HEK293 (cell line): ENCODE measurements around the gene OPCML.

Experiments
- CTCF ChIA-PET: fragments of 350-600 bp; formaldehyde crosslinking; extraction: SDS; loops from one replicate; lab custom pipeline; 2021; ENCODE audit warnings: antibody characterized with exemption; lab: Yijun Ruan, JAX
- POLR2A ChIA-PET: fragments of 300-600 bp; formaldehyde crosslinking; extraction: SDS; loops from one replicate; lab custom pipeline; 2020; ENCODE audit warnings: antibody characterized with exemption, inconsistent platforms; lab: Yijun Ruan, JAX
- H3K27ac ChIP-seq: fragments of 200-500 bp; sonication (Bioruptor generic); 2 replicates; pipeline ENCODE4 v1.5.1; 2014; ENCODE audit warnings: low read depth, low read length, control low read depth, inconsistent platforms; ENCODE audit errors: extremely low read depth
- H3K36me3 ChIP-seq, 2 experiments: fragments of 200-500 bp in 1 of 2; sonication (Bioruptor generic) in 1 of 2; 1 replicate in 1 of 2; 2 replicates in 1 of 2; pipeline ENCODE4 v1.5.1; 2014 to 2017; ENCODE audit warnings: inconsistent platforms in 2 of 2, low read length in 2 of 2; ENCODE audit not compliant: control insufficient read depth in 2 of 2, insufficient read depth in 1 of 2
- H3K4me1 ChIP-seq: fragments of 200-500 bp; sonication (Bioruptor generic); 2 replicates; pipeline ENCODE4 v1.5.1; 2014; ENCODE audit warnings: mild to moderate bottlenecking, low read length, inconsistent platforms; ENCODE audit not compliant: control insufficient read depth, insufficient read depth
- H3K4me3 ChIP-seq: 2 replicates; pipeline ENCODE4 v1.5.1; 2011; ENCODE audit warnings: low read depth, mild to moderate bottlenecking, control low read depth, low read length, moderate library complexity
- H3K9me3 ChIP-seq: fragments of 200-500 bp; sonication (Bioruptor generic); 2 replicates; pipeline ENCODE4 v1.5.1; 2014; ENCODE audit warnings: low read depth, low read length, inconsistent platforms; ENCODE audit not compliant: control insufficient read depth, insufficient read depth
- GLI4 ChIP-seq: fragments of 450-650 bp; formaldehyde crosslinking; IDR thresholded peaks from 2 replicates; pipeline ENCODE4 v1.5.1; 2016; ENCODE audit warnings: missing biosample characterization, missing genetic modification characterization
- ZNF140 ChIP-seq: fragments of 450-650 bp; formaldehyde crosslinking; IDR thresholded peaks from 2 replicates; pipeline ENCODE4 v1.5.1; 2016; ENCODE audit warnings: missing biosample characterization, missing genetic modification characterization
- ZNF23 ChIP-seq: fragments of 450-650 bp; formaldehyde crosslinking; IDR thresholded peaks from 2 replicates; pipeline ENCODE4 v1.5.1; 2016; ENCODE audit warnings: missing biosample characterization, missing genetic modification characterization, borderline replicate concordance
- ZNF266 ChIP-seq: fragments of 450-650 bp; formaldehyde crosslinking; IDR thresholded peaks from 2 replicates; pipeline ENCODE4 v1.5.1; 2016; ENCODE audit warnings: missing biosample characterization, missing genetic modification characterization, low read depth
- ZNF366 ChIP-seq: fragments of 450-650 bp; formaldehyde crosslinking; conservative IDR thresholded peaks from 2 replicates; pipeline ENCODE4 v1.5.1; 2016; ENCODE audit warnings: missing biosample characterization, missing genetic modification characterization
- ZNF391 ChIP-seq: fragments of 450-650 bp; formaldehyde crosslinking; IDR thresholded peaks from 2 replicates; pipeline ENCODE4 v1.5.1; 2016; ENCODE audit warnings: low read depth, missing biosample characterization, missing genetic modification characterization, borderline replicate concordance
- ZNF433 ChIP-seq: fragments of 450-650 bp; formaldehyde crosslinking; IDR thresholded peaks from 2 replicates; pipeline ENCODE4 v1.5.1; 2016; ENCODE audit warnings: missing biosample characterization, missing genetic modification characterization, low read depth
- ZNF560 ChIP-seq: fragments of 450-650 bp; formaldehyde crosslinking; IDR thresholded peaks from 2 replicates; pipeline ENCODE4 v1.5.1; 2017; ENCODE audit warnings: missing biosample characterization, missing genetic modification characterization, borderline replicate concordance
- TF ChIP-seq, protein P1 (sequence below): fragments of 450-650 bp; formaldehyde crosslinking; IDR thresholded peaks from 2 replicates; pipeline ENCODE4 v1.5.1; 2016; ENCODE audit warnings: missing biosample characterization, missing genetic modification characterization, borderline replicate concordance
- TF ChIP-seq, protein P2 (sequence below): fragments of 450-650 bp; formaldehyde crosslinking; IDR thresholded peaks from 2 replicates; pipeline ENCODE4 v1.5.1; 2017; ENCODE audit warnings: missing biosample characterization, missing genetic modification characterization
- TF ChIP-seq, protein P3 (sequence below): fragments of 450-650 bp; formaldehyde crosslinking; IDR thresholded peaks from 2 replicates; pipeline ENCODE4 v1.5.1; 2016; ENCODE audit warnings: missing biosample characterization, missing genetic modification characterization
- TF ChIP-seq, protein P4 (sequence below): fragments of 450-650 bp; formaldehyde crosslinking; IDR thresholded peaks from 2 replicates; pipeline ENCODE4 v1.5.1; 2016; ENCODE audit warnings: missing biosample characterization, missing genetic modification characterization
- TF ChIP-seq, protein P5 (sequence below): fragments of 450-650 bp; formaldehyde crosslinking; IDR thresholded peaks from 2 replicates; pipeline ENCODE4 v1.5.1; 2017; ENCODE audit warnings: missing biosample characterization, missing genetic modification characterization
- TF ChIP-seq, protein P6 (sequence below): fragments of 450-650 bp; formaldehyde crosslinking; IDR thresholded peaks from 2 replicates; pipeline ENCODE4 v1.5.1; 2017; ENCODE audit warnings: missing biosample characterization, missing genetic modification characterization
- TF ChIP-seq, protein P7 (sequence below): fragments of 450-650 bp; formaldehyde crosslinking; IDR thresholded peaks from 2 replicates; pipeline ENCODE4 v1.5.1; 2016; ENCODE audit warnings: missing biosample characterization, missing genetic modification characterization
- TF ChIP-seq, protein P8 (sequence below): fragments of 450-650 bp; formaldehyde crosslinking; IDR thresholded peaks from 2 replicates; pipeline ENCODE4 v1.5.1; 2016; ENCODE audit warnings: missing biosample characterization, missing genetic modification characterization

Gene OPCML

DNA sequence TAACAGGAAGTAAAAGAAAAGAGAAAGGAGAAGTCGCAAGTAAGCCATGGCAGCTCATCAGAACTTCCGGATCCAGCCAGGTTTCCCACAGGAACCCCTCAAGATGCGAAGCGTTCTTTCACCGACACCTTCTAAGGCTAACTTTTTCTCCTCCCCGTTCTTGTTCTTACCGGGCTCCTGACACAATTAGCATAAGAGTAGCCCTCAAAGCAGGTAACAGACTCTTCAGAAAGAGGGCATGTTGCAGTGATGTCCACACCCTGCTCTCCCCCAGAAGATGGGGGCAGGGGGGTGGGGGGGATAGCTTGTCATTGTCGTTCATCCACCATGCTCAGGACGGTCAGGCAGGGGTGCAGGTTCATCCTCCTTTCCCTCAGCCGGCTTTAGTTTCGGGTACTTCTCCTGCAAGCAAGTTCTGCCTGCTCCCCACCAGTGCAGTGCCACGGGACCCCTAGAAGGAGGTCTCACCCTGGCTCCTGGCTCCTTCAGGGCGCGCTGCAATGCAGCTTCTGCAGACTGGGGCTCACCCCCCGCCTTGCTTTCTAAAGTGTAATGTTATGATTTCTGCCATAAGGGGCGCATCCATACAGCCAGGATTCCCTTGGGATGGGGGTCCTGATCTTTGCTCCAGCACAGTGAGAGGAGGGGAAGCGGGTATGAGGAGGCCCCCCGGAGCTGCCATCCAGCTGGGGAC lies 2.3 kb downstream of the OPCML start (continued):
- TF ChIP-seq, protein P1, sequence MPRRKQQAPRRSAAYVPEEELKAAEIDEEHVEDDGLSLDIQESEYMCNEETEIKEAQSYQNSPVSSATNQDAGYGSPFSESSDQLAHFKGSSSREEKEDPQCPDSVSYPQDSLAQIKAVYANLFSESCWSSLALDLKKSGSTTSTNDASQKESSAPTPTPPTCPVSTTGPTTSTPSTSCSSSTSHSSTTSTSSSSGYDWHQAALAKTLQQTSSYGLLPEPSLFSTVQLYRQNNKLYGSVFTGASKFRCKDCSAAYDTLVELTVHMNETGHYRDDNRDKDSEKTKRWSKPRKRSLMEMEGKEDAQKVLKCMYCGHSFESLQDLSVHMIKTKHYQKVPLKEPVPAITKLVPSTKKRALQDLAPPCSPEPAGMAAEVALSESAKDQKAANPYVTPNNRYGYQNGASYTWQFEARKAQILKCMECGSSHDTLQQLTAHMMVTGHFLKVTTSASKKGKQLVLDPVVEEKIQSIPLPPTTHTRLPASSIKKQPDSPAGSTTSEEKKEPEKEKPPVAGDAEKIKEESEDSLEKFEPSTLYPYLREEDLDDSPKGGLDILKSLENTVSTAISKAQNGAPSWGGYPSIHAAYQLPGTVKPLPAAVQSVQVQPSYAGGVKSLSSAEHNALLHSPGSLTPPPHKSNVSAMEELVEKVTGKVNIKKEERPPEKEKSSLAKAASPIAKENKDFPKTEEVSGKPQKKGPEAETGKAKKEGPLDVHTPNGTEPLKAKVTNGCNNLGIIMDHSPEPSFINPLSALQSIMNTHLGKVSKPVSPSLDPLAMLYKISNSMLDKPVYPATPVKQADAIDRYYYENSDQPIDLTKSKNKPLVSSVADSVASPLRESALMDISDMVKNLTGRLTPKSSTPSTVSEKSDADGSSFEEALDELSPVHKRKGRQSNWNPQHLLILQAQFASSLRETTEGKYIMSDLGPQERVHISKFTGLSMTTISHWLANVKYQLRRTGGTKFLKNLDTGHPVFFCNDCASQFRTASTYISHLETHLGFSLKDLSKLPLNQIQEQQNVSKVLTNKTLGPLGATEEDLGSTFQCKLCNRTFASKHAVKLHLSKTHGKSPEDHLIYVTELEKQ (tag by site-specific recombination), result no peak
- TF ChIP-seq, protein P2, sequence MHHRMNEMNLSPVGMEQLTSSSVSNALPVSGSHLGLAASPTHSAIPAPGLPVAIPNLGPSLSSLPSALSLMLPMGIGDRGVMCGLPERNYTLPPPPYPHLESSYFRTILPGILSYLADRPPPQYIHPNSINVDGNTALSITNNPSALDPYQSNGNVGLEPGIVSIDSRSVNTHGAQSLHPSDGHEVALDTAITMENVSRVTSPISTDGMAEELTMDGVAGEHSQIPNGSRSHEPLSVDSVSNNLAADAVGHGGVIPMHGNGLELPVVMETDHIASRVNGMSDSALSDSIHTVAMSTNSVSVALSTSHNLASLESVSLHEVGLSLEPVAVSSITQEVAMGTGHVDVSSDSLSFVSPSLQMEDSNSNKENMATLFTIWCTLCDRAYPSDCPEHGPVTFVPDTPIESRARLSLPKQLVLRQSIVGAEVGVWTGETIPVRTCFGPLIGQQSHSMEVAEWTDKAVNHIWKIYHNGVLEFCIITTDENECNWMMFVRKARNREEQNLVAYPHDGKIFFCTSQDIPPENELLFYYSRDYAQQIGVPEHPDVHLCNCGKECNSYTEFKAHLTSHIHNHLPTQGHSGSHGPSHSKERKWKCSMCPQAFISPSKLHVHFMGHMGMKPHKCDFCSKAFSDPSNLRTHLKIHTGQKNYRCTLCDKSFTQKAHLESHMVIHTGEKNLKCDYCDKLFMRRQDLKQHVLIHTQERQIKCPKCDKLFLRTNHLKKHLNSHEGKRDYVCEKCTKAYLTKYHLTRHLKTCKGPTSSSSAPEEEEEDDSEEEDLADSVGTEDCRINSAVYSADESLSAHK (tag by site-specific recombination), result no peak

DNA sequence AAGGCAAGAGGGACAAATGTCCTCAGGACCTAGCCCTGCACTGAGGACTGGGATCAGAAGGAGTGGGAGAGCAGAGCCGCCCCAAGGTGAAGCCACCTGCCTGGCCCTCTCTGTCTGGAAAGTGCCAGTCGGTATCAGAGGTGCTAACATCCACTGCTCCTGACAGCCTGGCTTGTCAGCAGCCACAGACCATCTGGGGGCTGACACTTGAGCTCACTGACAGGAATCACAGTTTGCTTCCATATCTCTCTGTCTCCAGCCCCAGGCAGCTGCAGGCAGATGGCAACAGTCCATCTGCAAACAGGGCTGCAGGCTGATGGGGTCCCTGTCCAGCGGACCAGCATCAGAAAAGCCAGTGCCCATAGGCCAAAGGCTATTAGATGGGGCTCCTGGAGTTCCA lies 5.5 kb downstream of the OPCML start:
- no peaks in the 10 kb centered on the region for H3K4me1 ChIP-seq
- no peaks in the 10 kb centered on the region for H3K9me3 ChIP-seq
- H3K27ac ChIP-seq, result no peak overlapping the region
- ChIA-PET CTCF (no interaction called here), POLR2A (no interaction called here)
- no peaks in the 10 kb centered on the region for H3K36me3 ChIP-seq
- H3K4me3 ChIP-seq, result no peak overlapping the region
- TF ChIP-seq GLI4 (tag by site-specific recombination), result no peak
- TF ChIP-seq ZNF560 (tag by site-specific recombination), result no peak
- TF ChIP-seq, protein P3, sequence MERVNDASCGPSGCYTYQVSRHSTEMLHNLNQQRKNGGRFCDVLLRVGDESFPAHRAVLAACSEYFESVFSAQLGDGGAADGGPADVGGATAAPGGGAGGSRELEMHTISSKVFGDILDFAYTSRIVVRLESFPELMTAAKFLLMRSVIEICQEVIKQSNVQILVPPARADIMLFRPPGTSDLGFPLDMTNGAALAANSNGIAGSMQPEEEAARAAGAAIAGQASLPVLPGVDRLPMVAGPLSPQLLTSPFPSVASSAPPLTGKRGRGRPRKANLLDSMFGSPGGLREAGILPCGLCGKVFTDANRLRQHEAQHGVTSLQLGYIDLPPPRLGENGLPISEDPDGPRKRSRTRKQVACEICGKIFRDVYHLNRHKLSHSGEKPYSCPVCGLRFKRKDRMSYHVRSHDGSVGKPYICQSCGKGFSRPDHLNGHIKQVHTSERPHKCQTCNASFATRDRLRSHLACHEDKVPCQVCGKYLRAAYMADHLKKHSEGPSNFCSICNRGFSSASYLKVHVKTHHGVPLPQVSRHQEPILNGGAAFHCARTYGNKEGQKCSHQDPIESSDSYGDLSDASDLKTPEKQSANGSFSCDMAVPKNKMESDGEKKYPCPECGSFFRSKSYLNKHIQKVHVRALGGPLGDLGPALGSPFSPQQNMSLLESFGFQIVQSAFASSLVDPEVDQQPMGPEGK (tag by site-specific recombination), result no peak
- TF ChIP-seq, protein P4, sequence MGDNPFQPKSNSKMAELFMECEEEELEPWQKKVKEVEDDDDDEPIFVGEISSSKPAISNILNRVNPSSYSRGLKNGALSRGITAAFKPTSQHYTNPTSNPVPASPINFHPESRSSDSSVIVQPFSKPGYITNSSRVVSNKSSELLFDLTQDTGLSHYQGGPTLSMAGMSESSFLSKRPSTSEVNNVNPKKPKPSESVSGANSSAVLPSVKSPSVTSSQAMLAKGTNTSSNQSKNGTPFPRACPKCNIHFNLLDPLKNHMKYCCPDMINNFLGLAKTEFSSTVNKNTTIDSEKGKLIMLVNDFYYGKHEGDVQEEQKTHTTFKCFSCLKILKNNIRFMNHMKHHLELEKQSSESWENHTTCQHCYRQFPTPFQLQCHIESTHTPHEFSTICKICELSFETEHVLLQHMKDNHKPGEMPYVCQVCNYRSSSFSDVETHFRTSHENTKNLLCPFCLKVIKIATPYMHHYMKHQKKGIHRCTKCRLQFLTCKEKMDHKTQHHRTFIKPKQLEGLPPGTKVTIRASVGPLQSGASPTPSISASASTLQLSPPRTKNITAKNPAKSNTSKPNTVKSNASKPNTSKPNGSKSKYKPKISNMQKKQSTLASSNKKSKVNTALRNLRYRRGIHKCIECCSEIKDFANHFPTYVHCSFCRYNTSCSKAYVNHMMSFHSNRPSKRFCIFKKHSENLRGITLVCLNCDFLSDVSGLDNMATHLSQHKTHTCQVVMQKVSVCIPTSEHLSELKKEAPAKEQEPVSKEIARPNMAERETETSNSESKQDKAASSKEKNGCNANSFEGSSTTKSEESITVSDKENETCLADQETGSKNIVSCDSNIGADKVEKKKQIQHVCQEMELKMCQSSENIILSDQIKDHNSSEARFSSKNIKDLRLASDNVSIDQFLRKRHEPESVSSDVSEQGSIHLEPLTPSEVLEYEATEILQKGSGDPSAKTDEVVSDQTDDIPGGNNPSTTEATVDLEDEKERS, result no peak
- no peak for TF ChIP-seq ZNF140
- TF ChIP-seq, protein P5, sequence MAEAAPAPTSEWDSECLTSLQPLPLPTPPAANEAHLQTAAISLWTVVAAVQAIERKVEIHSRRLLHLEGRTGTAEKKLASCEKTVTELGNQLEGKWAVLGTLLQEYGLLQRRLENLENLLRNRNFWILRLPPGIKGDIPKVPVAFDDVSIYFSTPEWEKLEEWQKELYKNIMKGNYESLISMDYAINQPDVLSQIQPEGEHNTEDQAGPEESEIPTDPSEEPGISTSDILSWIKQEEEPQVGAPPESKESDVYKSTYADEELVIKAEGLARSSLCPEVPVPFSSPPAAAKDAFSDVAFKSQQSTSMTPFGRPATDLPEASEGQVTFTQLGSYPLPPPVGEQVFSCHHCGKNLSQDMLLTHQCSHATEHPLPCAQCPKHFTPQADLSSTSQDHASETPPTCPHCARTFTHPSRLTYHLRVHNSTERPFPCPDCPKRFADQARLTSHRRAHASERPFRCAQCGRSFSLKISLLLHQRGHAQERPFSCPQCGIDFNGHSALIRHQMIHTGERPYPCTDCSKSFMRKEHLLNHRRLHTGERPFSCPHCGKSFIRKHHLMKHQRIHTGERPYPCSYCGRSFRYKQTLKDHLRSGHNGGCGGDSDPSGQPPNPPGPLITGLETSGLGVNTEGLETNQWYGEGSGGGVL (tag by site-specific recombination), result no peak
- TF ChIP-seq, protein P6, sequence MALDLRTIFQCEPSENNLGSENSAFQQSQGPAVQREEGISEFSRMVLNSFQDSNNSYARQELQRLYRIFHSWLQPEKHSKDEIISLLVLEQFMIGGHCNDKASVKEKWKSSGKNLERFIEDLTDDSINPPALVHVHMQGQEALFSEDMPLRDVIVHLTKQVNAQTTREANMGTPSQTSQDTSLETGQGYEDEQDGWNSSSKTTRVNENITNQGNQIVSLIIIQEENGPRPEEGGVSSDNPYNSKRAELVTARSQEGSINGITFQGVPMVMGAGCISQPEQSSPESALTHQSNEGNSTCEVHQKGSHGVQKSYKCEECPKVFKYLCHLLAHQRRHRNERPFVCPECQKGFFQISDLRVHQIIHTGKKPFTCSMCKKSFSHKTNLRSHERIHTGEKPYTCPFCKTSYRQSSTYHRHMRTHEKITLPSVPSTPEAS (tag by site-specific recombination), result no peak
- TF ChIP-seq ZNF366 (tag by site-specific recombination), result no peak
- TF ChIP-seq, protein P7, sequence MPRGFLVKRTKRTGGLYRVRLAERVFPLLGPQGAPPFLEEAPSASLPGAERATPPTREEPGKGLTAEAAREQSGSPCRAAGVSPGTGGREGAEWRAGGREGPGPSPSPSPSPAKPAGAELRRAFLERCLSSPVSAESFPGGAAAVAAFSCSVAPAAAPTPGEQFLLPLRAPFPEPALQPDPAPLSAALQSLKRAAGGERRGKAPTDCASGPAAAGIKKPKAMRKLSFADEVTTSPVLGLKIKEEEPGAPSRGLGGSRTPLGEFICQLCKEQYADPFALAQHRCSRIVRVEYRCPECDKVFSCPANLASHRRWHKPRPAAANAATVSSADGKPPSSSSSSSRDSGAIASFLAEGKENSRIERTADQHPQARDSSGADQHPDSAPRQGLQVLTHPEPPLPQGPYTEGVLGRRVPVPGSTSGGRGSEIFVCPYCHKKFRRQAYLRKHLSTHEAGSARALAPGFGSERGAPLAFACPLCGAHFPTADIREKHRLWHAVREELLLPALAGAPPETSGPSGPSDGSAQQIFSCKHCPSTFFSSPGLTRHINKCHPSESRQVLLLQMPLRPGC (tag by site-specific recombination), result no peak
- TF ChIP-seq, protein P8, sequence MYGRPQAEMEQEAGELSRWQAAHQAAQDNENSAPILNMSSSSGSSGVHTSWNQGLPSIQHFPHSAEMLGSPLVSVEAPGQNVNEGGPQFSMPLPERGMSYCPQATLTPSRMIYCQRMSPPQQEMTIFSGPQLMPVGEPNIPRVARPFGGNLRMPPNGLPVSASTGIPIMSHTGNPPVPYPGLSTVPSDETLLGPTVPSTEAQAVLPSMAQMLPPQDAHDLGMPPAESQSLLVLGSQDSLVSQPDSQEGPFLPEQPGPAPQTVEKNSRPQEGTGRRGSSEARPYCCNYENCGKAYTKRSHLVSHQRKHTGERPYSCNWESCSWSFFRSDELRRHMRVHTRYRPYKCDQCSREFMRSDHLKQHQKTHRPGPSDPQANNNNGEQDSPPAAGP (tag by site-specific recombination), result no peak
- TF ChIP-seq ZNF391 (tag by site-specific recombination), result no peak
- no peak for TF ChIP-seq ZNF433 (tag by site-specific recombination)
- no peak for TF ChIP-seq ZNF23 (tag by site-specific recombination)
- TF ChIP-seq ZNF266 (tag by site-specific recombination), result no peak
